Heart left ventricle (tissue), 13 donors: ENCODE results near the gene XRCC2.

Experiments used
- POLR2A ChIP-seq, 2 donors: fragments of 450-650 bp; IDR thresholded peaks; one replicate each; pipeline ENCODE4 v1.6.1; 2017; ENCODE audit warnings: antibody characterized with exemption in 2 of 2, mild to moderate bottlenecking in 2 of 2, moderate library complexity in 2 of 2
- TF ChIP-seq, protein P1 (sequence below), 12 donors: fragments of 200-600 bp; sonication (generic) in 4 of 12; IDR thresholded peaks; one replicate each; pipeline versions ENCODE4 v1.5.0 to v1.8.0; 2018 to 2022; ENCODE audit warnings: antibody characterized with exemption in 12 of 12, mild to moderate bottlenecking in 5 of 12
- donor health status: ischemic (EF 13 %, LVEDD 7.1; RV severe dilation, severe dysfunction).
- donor health status: DM: no; HTN: yes; CAD: no.
- donor health status: DM: no; HTN: no; CAD: no.
- donor health status: ischemic (EF 25% LVEDD 6.9; RV normal size, moderate dysfunction).
- donor health status: ischemic (EF 25% LVEDD 5.7; RV mildly dilated, moderate dysfunction).
- donor health status: ischemic (EF 35%, LVEDD 5.7; RV mildly dilated, moderate dysfunction).
- donor health status: nonischemic (EF 11% LVEDD 7.7; RV severe dilation, severe dysfunction).
- donor health status: DM: yes; HTN: yes; CAD: no.
- donor health status: PGD.
- donor health status: ischemic (EF 29% LVEDD 5.4; RV normal size, mild dysfunction).
- donor health status: nonischemic (EF 23%, LVEDD 6.1; RV moderate dilation, normal function).

DNA sequence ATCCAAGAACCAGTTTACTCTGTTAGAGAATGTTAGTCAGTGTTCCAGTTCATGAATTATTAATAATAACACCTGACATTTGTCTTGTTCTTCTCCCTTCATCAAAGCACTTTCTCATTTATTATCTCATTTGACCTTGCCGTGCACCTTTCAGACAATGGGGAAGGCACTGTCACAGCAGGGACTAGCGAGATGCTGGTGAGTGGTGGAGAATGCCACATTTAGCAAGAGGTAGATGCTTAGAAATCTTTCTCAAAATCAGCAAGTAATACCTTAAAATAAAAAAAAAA lies 34.2 kb upstream of the XRCC2 start:
- TF ChIP-seq, protein P1, sequence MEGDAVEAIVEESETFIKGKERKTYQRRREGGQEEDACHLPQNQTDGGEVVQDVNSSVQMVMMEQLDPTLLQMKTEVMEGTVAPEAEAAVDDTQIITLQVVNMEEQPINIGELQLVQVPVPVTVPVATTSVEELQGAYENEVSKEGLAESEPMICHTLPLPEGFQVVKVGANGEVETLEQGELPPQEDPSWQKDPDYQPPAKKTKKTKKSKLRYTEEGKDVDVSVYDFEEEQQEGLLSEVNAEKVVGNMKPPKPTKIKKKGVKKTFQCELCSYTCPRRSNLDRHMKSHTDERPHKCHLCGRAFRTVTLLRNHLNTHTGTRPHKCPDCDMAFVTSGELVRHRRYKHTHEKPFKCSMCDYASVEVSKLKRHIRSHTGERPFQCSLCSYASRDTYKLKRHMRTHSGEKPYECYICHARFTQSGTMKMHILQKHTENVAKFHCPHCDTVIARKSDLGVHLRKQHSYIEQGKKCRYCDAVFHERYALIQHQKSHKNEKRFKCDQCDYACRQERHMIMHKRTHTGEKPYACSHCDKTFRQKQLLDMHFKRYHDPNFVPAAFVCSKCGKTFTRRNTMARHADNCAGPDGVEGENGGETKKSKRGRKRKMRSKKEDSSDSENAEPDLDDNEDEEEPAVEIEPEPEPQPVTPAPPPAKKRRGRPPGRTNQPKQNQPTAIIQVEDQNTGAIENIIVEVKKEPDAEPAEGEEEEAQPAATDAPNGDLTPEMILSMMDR (IDR thresholded peaks at IDR 0.05), result no peak
- TF ChIP-seq POLR2A (IDR thresholded peaks at IDR 0.05), result no peak
